ENCODE measurements around the gene MED13L.

GRCh38 chr12:116317139-116317538 lies 39.6 kb upstream of the MED13L start:
- TF ChIP-seq EZH2 (IDR thresholded peaks at IDR 0.05; ENCODE audit: insufficient read depth, poor library complexity, severe bottlenecking), result no peak
- TF ChIP-seq EZH2phosphoT487 (IDR thresholded peaks at IDR 0.05; ENCODE audit: insufficient read depth, low read depth), result no peak
